ENCODE measurements around the gene NAV2. TPM values are rescaled to one million over a fixed set of nuclear protein-coding genes. Genes with fewer than 3 reads are reported as not detected.

The NAV2 gene
- total RNA-seq, 1 experiment from 2014 or later, result 23.3 TPM

DNA sequence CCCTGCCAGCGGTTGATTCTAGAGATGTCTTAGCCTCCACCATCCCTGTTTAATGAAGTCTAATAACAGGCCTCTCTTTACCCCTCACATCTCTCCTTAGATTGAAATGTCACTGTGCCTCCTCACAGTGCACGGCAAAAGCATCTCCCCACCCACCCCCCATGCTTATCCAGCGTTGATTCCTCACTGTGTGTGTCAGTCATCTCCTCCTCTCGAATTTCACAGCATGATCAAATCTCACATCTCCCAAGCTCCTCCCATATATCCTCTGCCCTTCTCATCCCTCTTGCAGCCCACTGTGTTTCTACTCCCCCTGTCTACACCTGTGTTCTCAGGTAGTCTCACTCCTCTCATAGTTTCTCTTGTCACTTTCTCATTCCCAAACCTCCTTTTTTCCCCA is 363.0 kb downstream of the NAV2 start:
- intact Hi-C loops (cut with micrococcal nuclease; ENCODE audit: unreplicated experiment), result no loop called here
- ChIA-PET CTCF (no interaction called here), POLR2A (ENCODE audit: unreplicated experiment) (no interaction called here)
- no peaks in the 10 kb centered on the region for H3K79me2 ChIP-seq (ENCODE audit: low read depth)
- no peak overlapping the region for H3K4me3 ChIP-seq
- H3K4me1 ChIP-seq (replicated peaks; ENCODE audit: insufficient read depth), result no peaks in the 10 kb centered on the region
- H2AFZ ChIP-seq, result no peak overlapping the region
- no peaks in the 10 kb centered on the region for H4K20me1 ChIP-seq (ENCODE audit: insufficient read depth)
- no peaks in the 10 kb centered on the region for H3F3A ChIP-seq (ENCODE audit: insufficient read depth, low read depth)
- no peaks in the 10 kb centered on the region for H3K9me2 ChIP-seq (ENCODE audit: insufficient read depth)
- H3K9me3 ChIP-seq (ENCODE audit: insufficient read depth, low read depth), result no peaks in the 10 kb centered on the region
- no TSS peak for BruUV-seq (replicated peaks)
- TF ChIP-seq, protein P1, sequence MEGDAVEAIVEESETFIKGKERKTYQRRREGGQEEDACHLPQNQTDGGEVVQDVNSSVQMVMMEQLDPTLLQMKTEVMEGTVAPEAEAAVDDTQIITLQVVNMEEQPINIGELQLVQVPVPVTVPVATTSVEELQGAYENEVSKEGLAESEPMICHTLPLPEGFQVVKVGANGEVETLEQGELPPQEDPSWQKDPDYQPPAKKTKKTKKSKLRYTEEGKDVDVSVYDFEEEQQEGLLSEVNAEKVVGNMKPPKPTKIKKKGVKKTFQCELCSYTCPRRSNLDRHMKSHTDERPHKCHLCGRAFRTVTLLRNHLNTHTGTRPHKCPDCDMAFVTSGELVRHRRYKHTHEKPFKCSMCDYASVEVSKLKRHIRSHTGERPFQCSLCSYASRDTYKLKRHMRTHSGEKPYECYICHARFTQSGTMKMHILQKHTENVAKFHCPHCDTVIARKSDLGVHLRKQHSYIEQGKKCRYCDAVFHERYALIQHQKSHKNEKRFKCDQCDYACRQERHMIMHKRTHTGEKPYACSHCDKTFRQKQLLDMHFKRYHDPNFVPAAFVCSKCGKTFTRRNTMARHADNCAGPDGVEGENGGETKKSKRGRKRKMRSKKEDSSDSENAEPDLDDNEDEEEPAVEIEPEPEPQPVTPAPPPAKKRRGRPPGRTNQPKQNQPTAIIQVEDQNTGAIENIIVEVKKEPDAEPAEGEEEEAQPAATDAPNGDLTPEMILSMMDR (conservative IDR thresholded peaks at IDR 0.05), result no peak
- TF ChIP-seq EZH2 (IDR thresholded peaks at IDR 0.05; ENCODE audit: low read depth), result no peak
- no peak overlapping the region for H3K27ac ChIP-seq
- DNase-seq, result no peak
- 0 out of 2 replicates have a peak, but pooled peaks cover 3% of the 10 kb centered on the region for H3K36me3 ChIP-seq (ENCODE audit: low read depth)
- no peaks in the 10 kb centered on the region for H3K27me3 ChIP-seq (ENCODE audit: insufficient read depth, low read depth)
- H3K4me2 ChIP-seq, result no peak overlapping the region

DNA sequence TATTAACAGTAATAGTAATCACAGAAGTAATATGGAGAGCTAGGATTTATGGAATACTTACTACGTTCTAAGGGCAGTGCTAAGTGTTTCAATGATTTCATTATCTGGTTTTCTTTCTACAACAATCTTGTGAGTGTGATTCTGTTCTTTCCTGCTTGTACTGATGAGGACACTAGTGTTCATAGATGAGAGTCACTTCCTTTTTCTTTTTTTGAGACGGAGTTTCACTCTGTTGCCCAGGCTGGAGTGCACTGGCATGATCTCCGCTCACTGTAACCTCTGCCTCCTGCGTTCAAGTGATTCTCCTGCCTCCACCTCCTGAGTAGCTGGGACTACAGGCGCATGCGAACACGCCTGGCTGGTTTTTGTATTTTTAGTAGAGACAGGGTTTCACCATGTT is 366.2 kb downstream of the NAV2 start:
- H3K4me1 ChIP-seq (replicated peaks; ENCODE audit: insufficient read depth), result no peaks in the 10 kb centered on the region

DNA sequence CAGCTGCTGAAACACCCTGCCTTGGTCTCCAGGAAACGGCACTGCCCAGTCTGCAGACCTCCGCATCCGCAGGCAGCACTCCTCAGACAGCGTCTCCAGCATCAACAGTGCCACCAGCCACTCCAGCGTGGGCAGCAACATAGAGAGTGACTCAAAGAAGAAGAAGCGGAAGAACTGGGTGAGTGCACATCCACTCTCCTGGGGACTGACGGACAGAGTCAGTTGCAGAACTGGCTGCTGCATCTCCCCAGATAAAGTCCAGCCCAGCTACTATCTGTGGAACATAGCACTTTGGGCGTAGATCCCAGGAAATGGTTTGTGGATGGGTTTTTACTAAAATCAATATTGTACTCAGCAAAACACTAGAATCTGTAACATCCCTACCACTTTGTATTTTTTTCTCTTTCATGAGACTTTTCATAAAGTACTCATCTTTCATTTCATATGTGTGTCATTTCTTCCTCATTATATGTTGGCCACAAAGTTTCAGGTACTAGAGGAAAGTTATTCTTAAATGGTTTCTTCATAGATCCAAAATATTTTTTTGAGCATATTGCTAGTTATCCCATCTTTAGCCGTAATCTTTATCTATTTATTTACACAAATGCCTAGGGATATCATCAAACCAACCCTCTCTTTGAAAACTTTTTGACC is 367.5 kb downstream of the NAV2 start:
- BruUV-seq (replicated peaks), result no TSS peak
- H3K9me3 ChIP-seq (ENCODE audit: insufficient read depth, low read depth), result no peaks in the 10 kb centered on the region
- 0 out of 2 replicates have a peak, but pooled peaks cover 3% of the 10 kb centered on the region for H3K36me3 ChIP-seq (ENCODE audit: low read depth)
- intact Hi-C loops (cut with micrococcal nuclease; ENCODE audit: unreplicated experiment), result no loop called here
- H3K4me1 ChIP-seq (replicated peaks; ENCODE audit: insufficient read depth), result no peaks in the 10 kb centered on the region
- no peak overlapping the region for H3K4me3 ChIP-seq
- CTCF ChIA-PET, result no interaction called here
- H3K9me2 ChIP-seq (ENCODE audit: insufficient read depth), result no peaks in the 10 kb centered on the region
- H3K27ac ChIP-seq, result no peak overlapping the region
- H3F3A ChIP-seq (ENCODE audit: insufficient read depth, low read depth), result no peaks in the 10 kb centered on the region
- no peak for DNase-seq
- TF ChIP-seq EZH2 (IDR thresholded peaks at IDR 0.05; ENCODE audit: low read depth), result no peak
- TF ChIP-seq, protein P1 (conservative IDR thresholded peaks at IDR 0.05), result no peak
- H3K4me2 ChIP-seq, result no peak overlapping the region
- H4K20me1 ChIP-seq (ENCODE audit: insufficient read depth), result no peaks in the 10 kb centered on the region
- H2AFZ ChIP-seq, result no peak overlapping the region
- H3K79me2 ChIP-seq (ENCODE audit: low read depth), result no peaks in the 10 kb centered on the region
- POLR2A ChIA-PET (ENCODE audit: unreplicated experiment), result no interaction called here
- H3K27me3 ChIP-seq (ENCODE audit: insufficient read depth, low read depth), result no peaks in the 10 kb centered on the region

More for the DNA sequence above, 366.2 kb downstream of the NAV2 start:
- ChIA-PET POLR2A (ENCODE audit: unreplicated experiment) (no interaction called here), CTCF (no interaction called here)
- Histone ChIP-seq H3K27ac (no peak overlapping the region), H3K9me2 (ENCODE audit: insufficient read depth) (no peaks in the 10 kb centered on the region), H2AFZ (no peak overlapping the region), H3K9me3 (ENCODE audit: insufficient read depth, low read depth) (no peaks in the 10 kb centered on the region), H3K27me3 (ENCODE audit: insufficient read depth, low read depth) (no peaks in the 10 kb centered on the region), H3F3A (ENCODE audit: insufficient read depth, low read depth) (no peaks in the 10 kb centered on the region), H3K4me3 (no peak overlapping the region), H3K36me3 (ENCODE audit: low read depth) (0 out of 2 replicates have a peak, but pooled peaks cover 3% of the 10 kb centered on the region), H3K4me2 (no peak overlapping the region), H4K20me1 (ENCODE audit: insufficient read depth) (no peaks in the 10 kb centered on the region), H3K79me2 (ENCODE audit: low read depth) (no peaks in the 10 kb centered on the region)
- no peak for DNase-seq
- TF ChIP-seq EZH2 (IDR thresholded peaks at IDR 0.05; ENCODE audit: low read depth), result no peak
- TF ChIP-seq, protein P1 (conservative IDR thresholded peaks at IDR 0.05), result no peak
- BruUV-seq (replicated peaks), result no TSS peak
- intact Hi-C loops (cut with micrococcal nuclease; ENCODE audit: unreplicated experiment), result no loop called here

Measured in PC-9 (cell line).